ENCODE data around the gene IL13RA1.

IL13RA1 gene

GRCh38 chrX:118764122-118764521 is 36.7 kb downstream of the IL13RA1 start (continued):
- no peak for TF ChIP-seq TSHZ2 (CRISPR knock-in tag; IDR thresholded peaks at IDR 0.05)

GRCh38 chrX:118770133-118770760 is 42.8 kb downstream of the IL13RA1 start:
- no peak for ATAC-seq
- TF ChIP-seq TOX (CRISPR knock-in tag; IDR thresholded peaks at IDR 0.05; ENCODE audit: borderline replicate concordance) (no peak), OSR1 (CRISPR knock-in tag; IDR thresholded peaks at IDR 0.05) (no peak), ARNTL (CRISPR knock-in tag; IDR thresholded peaks at IDR 0.05; ENCODE audit: borderline replicate concordance, low read depth) (no peak), ZFP3 (CRISPR knock-in tag; IDR thresholded peaks at IDR 0.05) (no peak), CSDC2 (CRISPR knock-in tag; IDR thresholded peaks at IDR 0.05) (no peak), ZNF8 (CRISPR knock-in tag; IDR thresholded peaks at IDR 0.05) (no peak), ZNF70 (CRISPR knock-in tag; IDR thresholded peaks at IDR 0.05) (no peak), POU6F1 (CRISPR knock-in tag; IDR thresholded peaks at IDR 0.05; ENCODE audit: borderline replicate concordance, low read depth) (no peak), PPARA (CRISPR knock-in tag; IDR thresholded peaks at IDR 0.05; ENCODE audit: borderline replicate concordance) (no peak), ZFP30 (CRISPR knock-in tag; IDR thresholded peaks at IDR 0.05) (no peak), GLIS3 (CRISPR knock-in tag; IDR thresholded peaks at IDR 0.05) (no peak), RARB (CRISPR knock-in tag; IDR thresholded peaks at IDR 0.05) (no peak), TSHZ2 (CRISPR knock-in tag; IDR thresholded peaks at IDR 0.05) (no peak), CREB5 (CRISPR knock-in tag; IDR thresholded peaks at IDR 0.05; ENCODE audit: low read depth) (no peak), SNAI2 (CRISPR knock-in tag; IDR thresholded peaks at IDR 0.05) (no peak), ESRRG (CRISPR knock-in tag; IDR thresholded peaks at IDR 0.05) (no peak), PATZ1 (CRISPR knock-in tag; IDR thresholded peaks at IDR 0.05; ENCODE audit: borderline replicate concordance) (no peak), ZC3H10 (CRISPR knock-in tag; IDR thresholded peaks at IDR 0.05) (no peak)

- no peak for ATAC-seq
- TF ChIP-seq ARNTL (CRISPR knock-in tag; IDR thresholded peaks at IDR 0.05; ENCODE audit: borderline replicate concordance, low read depth) (no peak), BACH2 (CRISPR knock-in tag; IDR thresholded peaks at IDR 0.05; ENCODE audit: borderline replicate concordance) (no peak), TOX (CRISPR knock-in tag; IDR thresholded peaks at IDR 0.05; ENCODE audit: borderline replicate concordance) (no peak), TCF4 (CRISPR knock-in tag; IDR thresholded peaks at IDR 0.05; ENCODE audit: borderline replicate concordance) (no peak), PPARA (CRISPR knock-in tag; IDR thresholded peaks at IDR 0.05; ENCODE audit: borderline replicate concordance) (no peak), ZNF565 (CRISPR knock-in tag; conservative IDR thresholded peaks at IDR 0.05; ENCODE audit: low read depth) (no peak), ZC3H10 (CRISPR knock-in tag; IDR thresholded peaks at IDR 0.05) (no peak), PATZ1 (CRISPR knock-in tag; IDR thresholded peaks at IDR 0.05; ENCODE audit: borderline replicate concordance) (no peak), CSDC2 (CRISPR knock-in tag; IDR thresholded peaks at IDR 0.05) (no peak), ESRRG (CRISPR knock-in tag; IDR thresholded peaks at IDR 0.05) (no peak), ZFP3 (CRISPR knock-in tag; IDR thresholded peaks at IDR 0.05) (no peak), GLIS3 (CRISPR knock-in tag; IDR thresholded peaks at IDR 0.05) (no peak), ZFP30 (CRISPR knock-in tag; IDR thresholded peaks at IDR 0.05) (no peak), CREB5 (CRISPR knock-in tag; IDR thresholded peaks at IDR 0.05; ENCODE audit: low read depth) (no peak)
These were observed 44.6 kb downstream of the IL13RA1 start for GRCh38 chrX:118772051-118772450.

All from SK-N-SH treated with all-trans-retinoic acid at 6 μM for 48 hours (cell line).